Epithelial cell of proximal tubule (primary cell): ENCODE results near the gene GRM7. TPM values are rescaled to one million over a fixed set of nuclear protein-coding genes. Genes with fewer than 3 reads are reported as not detected.

Experiments
- DNase-seq: peaks from one replicate; pipeline ENCODE4 v3.0.0-alpha.2; 2011; ENCODE audit warnings: low read depth
- H3K4me3 ChIP-seq: 2 replicates; pipeline ENCODE4 v1.5.1; 2011; ENCODE audit warnings: low read depth, mild to moderate bottlenecking, low read length
- total RNA-seq: library from RNA; depleted of rRNA; stranded (reverse); fragments of >200 nt; gene quantifications from 2 replicates; pipeline ENCODE4 v1.2.3, GENCODE V29; 2015
- TF ChIP-seq, protein P1 (sequence below): conservative IDR thresholded peaks from 2 replicates; pipeline ENCODE4 v1.5.1; 2012; ENCODE audit warnings: low read depth, mild to moderate bottlenecking, low read length

GRM7 gene
- total RNA-seq, 1 donor from 2014 or later, result not detected

DNA sequence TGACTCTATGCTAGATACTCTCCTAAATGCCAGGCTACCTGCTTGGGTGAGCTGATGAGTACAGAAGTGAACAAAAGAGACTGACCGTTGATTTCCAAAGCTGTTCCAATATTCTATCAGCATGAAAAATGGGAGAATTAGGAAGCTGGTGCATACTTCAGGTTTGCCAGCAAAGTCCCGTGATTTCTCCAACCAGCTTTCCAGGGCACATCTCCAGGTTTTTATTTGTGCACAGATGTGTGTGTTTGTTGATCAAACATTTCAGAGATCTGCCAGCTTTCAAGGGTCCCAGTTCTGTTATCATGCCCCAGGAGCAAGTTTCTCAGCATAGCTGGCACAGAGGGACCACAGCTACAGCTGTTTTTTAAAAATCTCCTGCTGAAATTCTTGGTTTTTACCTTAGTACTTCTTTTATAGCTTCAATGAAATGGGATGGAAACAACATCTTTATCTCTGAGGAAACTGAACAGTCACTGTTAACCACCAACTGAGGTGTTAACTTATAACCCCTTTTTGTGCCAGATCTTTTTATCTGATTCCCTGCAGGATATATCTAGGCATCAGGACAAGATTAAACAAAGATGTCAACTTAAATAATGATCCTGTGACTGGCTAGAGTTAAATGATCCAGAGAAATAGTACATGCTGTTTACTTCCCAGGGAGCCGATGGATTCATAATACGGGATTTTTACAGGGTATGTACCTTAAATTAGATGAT, 380.8 kb downstream of the GRM7 start:
- DNase-seq, result no peak
- TF ChIP-seq, protein P1, sequence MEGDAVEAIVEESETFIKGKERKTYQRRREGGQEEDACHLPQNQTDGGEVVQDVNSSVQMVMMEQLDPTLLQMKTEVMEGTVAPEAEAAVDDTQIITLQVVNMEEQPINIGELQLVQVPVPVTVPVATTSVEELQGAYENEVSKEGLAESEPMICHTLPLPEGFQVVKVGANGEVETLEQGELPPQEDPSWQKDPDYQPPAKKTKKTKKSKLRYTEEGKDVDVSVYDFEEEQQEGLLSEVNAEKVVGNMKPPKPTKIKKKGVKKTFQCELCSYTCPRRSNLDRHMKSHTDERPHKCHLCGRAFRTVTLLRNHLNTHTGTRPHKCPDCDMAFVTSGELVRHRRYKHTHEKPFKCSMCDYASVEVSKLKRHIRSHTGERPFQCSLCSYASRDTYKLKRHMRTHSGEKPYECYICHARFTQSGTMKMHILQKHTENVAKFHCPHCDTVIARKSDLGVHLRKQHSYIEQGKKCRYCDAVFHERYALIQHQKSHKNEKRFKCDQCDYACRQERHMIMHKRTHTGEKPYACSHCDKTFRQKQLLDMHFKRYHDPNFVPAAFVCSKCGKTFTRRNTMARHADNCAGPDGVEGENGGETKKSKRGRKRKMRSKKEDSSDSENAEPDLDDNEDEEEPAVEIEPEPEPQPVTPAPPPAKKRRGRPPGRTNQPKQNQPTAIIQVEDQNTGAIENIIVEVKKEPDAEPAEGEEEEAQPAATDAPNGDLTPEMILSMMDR, result no peak
- H3K4me3 ChIP-seq, result no peak overlapping the region

DNA sequence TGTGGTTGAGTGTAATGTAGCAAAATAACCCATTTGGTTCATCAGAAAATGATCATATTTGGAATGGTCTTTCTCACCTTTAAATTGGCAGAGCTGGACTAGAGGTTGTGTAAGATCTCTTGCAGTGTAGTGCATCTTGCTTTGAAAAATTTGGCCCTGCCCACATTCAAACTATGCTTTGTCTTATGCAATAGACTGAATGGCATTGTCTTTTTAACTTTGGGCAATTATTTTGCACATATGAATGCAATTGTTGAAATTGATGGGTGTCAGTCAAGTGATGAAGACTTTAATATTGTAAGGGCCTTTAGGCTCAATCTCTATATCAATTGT, 381.4 kb downstream of the GRM7 start:
- TF ChIP-seq, protein P1, result no peak
- H3K4me3 ChIP-seq, result no peak overlapping the region
- DNase-seq, result no peak

DNA sequence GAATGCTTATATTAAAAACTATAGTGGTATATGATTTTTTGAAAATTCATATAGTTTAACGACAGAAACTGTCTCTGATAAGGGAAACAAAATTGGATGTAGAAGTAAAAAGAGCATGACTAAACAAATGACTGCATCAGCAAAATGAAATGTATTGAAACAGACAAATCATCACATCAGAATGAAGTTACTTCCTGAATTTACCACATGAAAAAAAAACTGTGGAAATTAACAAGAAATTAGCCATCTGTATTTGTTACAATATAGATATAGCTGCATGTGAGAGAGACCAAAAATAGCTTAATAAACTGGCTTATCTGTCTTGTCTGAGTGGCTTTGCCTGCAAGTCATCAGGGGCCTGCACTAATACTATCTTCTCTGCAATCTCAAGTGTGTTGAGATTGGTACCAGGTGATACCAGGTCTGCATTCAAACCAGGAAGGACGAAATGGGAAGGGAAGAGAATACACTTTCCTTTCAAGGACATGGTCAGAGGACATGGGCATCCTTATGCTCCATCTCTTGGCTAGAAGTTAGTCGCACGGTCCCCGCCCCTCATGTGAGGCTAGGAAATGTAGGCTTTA, 388.7 kb downstream of the GRM7 start:
- H3K4me3 ChIP-seq, result no peak overlapping the region
- TF ChIP-seq, protein P1, result no peak
- no peak for DNase-seq

DNA sequence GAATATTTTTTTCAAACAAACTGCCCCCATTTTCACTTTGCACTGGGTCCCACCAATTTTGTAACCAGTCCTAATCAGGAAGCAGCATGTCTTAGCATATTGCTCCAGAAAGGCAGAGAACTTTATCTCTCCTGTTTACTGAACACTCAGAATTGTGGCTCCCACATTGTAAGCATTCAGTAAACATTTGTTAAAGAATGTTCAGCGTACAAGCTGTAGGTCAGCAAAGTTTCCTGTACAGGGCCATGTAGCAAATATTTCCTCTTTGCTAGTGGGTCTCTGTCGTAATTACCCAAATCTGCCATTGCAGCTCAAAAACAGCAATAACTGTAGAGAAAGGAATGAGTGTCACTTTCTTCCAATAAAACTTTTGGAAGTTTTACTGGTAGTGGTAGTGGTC, 393.3 kb downstream of the GRM7 start:
- DNase-seq, result no peak
- H3K4me3 ChIP-seq, result no peak overlapping the region
- TF ChIP-seq, protein P1, result no peak

DNA sequence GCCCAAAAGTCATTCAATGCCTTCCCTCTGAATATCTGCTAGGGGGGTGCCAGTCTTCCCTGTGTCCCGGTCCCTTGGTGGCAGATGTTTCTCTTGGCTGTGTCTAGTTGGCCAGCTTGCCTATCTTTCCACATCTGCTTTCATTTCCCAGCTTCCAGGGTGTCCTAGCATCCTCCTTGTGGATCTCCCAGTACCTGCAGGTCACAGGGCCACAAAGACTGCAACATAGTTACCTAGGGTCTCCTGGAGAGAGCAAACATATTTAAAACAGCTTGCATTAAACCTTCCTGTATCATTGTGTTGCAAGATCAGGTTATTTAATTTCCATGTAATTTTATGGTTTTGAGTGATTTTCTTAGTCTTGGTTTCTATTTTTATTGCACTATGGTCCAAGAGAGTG, 400.1 kb downstream of the GRM7 start:
- TF ChIP-seq, protein P1, result no peak
- DNase-seq, result no peak
- no peak overlapping the region for H3K4me3 ChIP-seq

DNA sequence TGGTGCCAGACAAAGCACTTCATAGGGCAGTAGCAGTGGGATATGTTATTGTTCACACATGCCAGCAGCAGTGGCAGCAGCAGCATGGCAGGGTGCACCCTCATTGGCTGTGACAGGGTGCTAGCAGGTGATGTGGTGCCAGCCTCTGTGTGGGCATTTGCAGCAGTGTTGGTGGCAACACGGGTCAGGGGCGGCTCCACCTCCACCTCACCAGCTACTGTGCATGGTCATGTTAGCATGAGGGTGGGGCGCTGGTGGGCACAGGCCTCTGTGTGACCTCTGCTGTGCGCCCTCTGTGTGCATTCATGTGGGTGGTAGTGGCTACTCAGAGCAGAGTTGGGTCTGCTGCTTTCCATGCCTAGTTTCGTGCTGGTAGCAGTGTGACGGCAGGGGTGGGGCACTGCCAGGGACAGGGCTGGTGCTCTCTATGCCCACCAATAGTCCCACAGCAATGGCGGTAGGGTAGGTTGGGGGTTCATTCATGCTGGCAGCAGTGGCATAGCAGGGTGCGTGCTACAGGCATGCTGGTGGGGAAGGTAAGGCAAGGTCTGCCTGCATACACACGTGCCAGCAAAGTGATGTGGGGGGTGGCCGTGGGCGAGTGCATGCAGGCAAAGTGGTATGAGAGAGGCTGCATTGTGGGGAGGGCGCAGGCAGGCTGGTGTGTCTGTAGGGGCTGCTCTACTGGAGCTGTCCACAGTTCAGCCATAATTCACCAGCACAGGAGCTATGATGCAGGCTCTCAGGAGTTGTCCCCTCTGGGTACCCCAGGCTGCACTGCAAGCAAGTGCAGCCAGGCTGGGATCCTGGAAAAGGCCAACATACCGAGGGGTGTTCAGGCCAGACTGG, 402.7 kb downstream of the GRM7 start:
- H3K4me3 ChIP-seq, result no peak overlapping the region
- no peak for DNase-seq
- TF ChIP-seq, protein P1, result no peak
